HUES6 (cell line): ENCODE data around the gene CCDC73.

ENCODE experiments used
- H3K27ac ChIP-seq: 2 replicates; pipeline ENCODE4 v1.7.0; 2013; ENCODE audit warnings: low read depth, mild to moderate bottlenecking, low read length, inconsistent platforms
- H3K27me3 ChIP-seq: 2 replicates; pipeline ENCODE4 v1.6.1; 2013; ENCODE audit warnings: low read length; ENCODE audit not compliant: control insufficient read depth, insufficient read depth
- H3K36me3 ChIP-seq: 2 replicates; pipeline ENCODE4 v1.6.1; 2013; ENCODE audit warnings: low read length; ENCODE audit not compliant: control insufficient read depth, insufficient read depth
- H3K4me1 ChIP-seq: 2 replicates; pipeline ENCODE4 v1.6.1; 2013; ENCODE audit warnings: low read length; ENCODE audit not compliant: control insufficient read depth, insufficient read depth
- H3K4me3 ChIP-seq: 2 replicates; pipeline ENCODE4 v1.5.1; 2013; ENCODE audit warnings: low read depth, low read length
- H3K9ac ChIP-seq: one replicate; pipeline ENCODE4 v1.6.1; 2013; ENCODE audit warnings: mild to moderate bottlenecking, low read length
- H3K9me3 ChIP-seq: 2 replicates; pipeline ENCODE4 v1.6.1; 2013; ENCODE audit warnings: low read depth, low read length; ENCODE audit not compliant: control insufficient read depth, insufficient read depth

Gene CCDC73

GRCh38 chr11:32569313-32569881 is 225.1 kb downstream of the CCDC73 start:
- H3K4me1 ChIP-seq, result peaks cover 8% of the 10 kb centered on the region
- H3K27ac ChIP-seq, result no peak overlapping the region
- no peak overlapping the region for H3K4me3 ChIP-seq
- no peaks in the 10 kb centered on the region for H3K36me3 ChIP-seq
- H3K9ac ChIP-seq, result no peak overlapping the region
- peaks cover 8% of the 10 kb centered on the region; the same call in 1 of the 2 replicates for H3K27me3 ChIP-seq
- H3K9me3 ChIP-seq, result no peaks in the 10 kb centered on the region

GRCh38 chr11:32567154-32567553 is 227.3 kb downstream of the CCDC73 start:
- Histone ChIP-seq H3K4me1 (peaks cover 8% of the 10 kb centered on the region), H3K9me3 (no peaks in the 10 kb centered on the region), H3K36me3 (no peaks in the 10 kb centered on the region), H3K27me3 (peaks cover 8% of the 10 kb centered on the region; the same call in 1 of the 2 replicates), H3K27ac (no peak overlapping the region), H3K9ac (no peak overlapping the region), H3K4me3 (no peak overlapping the region)

GRCh38 chr11:32566517-32566916 is 227.9 kb downstream of the CCDC73 start:
- H3K9me3 ChIP-seq, result no peaks in the 10 kb centered on the region
- no peak overlapping the region for H3K9ac ChIP-seq
- H3K4me1 ChIP-seq, result peaks cover 6% of the 10 kb centered on the region
- H3K27me3 ChIP-seq, result peaks cover 8% of the 10 kb centered on the region; the same call in 1 of the 2 replicates
- no peak overlapping the region for H3K27ac ChIP-seq
- H3K36me3 ChIP-seq, result no peaks in the 10 kb centered on the region
- no peak overlapping the region for H3K4me3 ChIP-seq

- Histone ChIP-seq H3K36me3 (no peaks in the 10 kb centered on the region), H3K27me3 (no peaks in the 10 kb centered on the region), H3K9me3 (no peaks in the 10 kb centered on the region), H3K9ac (no peak overlapping the region), H3K4me3 (no peak overlapping the region), H3K27ac (no peak overlapping the region), H3K4me1 (no peaks in the 10 kb centered on the region)
Observed at GRCh38 chr11:32563600-32563959, 230.9 kb downstream of the CCDC73 start.

- no peak overlapping the region for H3K27ac ChIP-seq
- H3K36me3 ChIP-seq, result no peaks in the 10 kb centered on the region
- no peak overlapping the region for H3K4me3 ChIP-seq
- H3K9ac ChIP-seq, result no peak overlapping the region
- H3K9me3 ChIP-seq, result no peaks in the 10 kb centered on the region
- no peaks in the 10 kb centered on the region for H3K27me3 ChIP-seq
- H3K4me1 ChIP-seq, result no peaks in the 10 kb centered on the region
Observed at GRCh38 chr11:32562839-32563599, 231.4 kb downstream of the CCDC73 start.

GRCh38 chr11:32561835-32562234 is 232.6 kb downstream of the CCDC73 start:
- no peaks in the 10 kb centered on the region for H3K9me3 ChIP-seq
- no peak overlapping the region for H3K9ac ChIP-seq
- H3K36me3 ChIP-seq, result no peaks in the 10 kb centered on the region
- no peaks in the 10 kb centered on the region for H3K27me3 ChIP-seq
- no peaks in the 10 kb centered on the region for H3K4me1 ChIP-seq
- H3K4me3 ChIP-seq, result no peak overlapping the region
- H3K27ac ChIP-seq, result no peak overlapping the region

- Histone ChIP-seq H3K27me3 (no peaks in the 10 kb centered on the region), H3K9ac (no peak overlapping the region), H3K27ac (no peak overlapping the region), H3K4me1 (no peaks in the 10 kb centered on the region), H3K4me3 (no peak overlapping the region), H3K9me3 (no peaks in the 10 kb centered on the region), H3K36me3 (no peaks in the 10 kb centered on the region)
Observed at GRCh38 chr11:32555895-32556294, 238.6 kb downstream of the CCDC73 start.

- Histone ChIP-seq H3K27ac (no peak overlapping the region), H3K27me3 (no peaks in the 10 kb centered on the region), H3K36me3 (no peaks in the 10 kb centered on the region)
Observed at GRCh38 chr11:32555091-32555490, 239.4 kb downstream of the CCDC73 start.

More at GRCh38 chr11:32555091-32555490, 239.4 kb downstream of the CCDC73 start:
- Histone ChIP-seq H3K9ac (no peak overlapping the region), H3K9me3 (peaks cover 2% of the 10 kb centered on the region; the same call in 1 of the 2 replicates), H3K4me1 (no peaks in the 10 kb centered on the region), H3K4me3 (no peak overlapping the region)
